Measurements from ENCODE around the gene FBXW2.

FBXW2 gene

DNA sequence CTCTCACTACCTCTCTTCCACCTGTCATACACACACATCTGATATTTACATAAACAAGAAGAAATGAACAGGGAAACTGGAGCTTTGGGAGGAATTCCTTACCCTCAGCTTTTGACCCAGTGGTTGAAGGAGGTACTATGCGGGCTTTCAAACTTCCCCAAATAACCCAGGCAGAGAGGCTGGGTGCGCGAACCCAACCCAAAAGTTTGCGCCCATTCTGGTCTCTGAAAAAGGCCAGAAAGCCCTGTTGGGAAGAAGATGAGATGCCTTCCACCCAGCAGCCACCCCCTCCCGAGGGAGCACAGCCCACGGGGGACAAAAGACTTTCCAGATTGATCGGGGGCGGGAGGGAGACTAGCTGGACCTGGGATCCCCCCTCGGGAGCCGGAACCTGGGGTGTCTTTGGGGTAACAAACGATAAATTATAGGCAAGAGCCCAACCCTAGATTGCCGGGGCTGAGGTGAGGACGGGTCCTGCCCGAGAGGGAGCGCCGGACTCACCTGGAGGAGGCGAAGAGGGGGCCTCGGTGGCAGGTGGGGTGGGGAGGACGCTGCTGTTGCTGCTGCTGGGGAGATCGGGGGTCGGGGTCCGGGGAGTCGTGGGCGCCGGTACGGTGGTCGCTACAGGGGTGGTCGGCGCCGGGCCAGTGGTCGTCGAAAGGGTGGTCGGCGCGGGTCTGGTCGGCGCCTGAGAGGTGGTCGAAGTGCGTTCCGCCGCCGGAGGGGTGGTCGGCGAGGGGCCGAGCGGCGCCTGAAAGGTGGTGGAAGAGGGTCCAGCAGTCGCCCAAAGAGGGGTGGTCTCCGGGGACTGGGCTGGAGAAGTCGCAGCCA lies 79.7 kb downstream of the FBXW2 start:
- no peak for DNase-seq

- no peak for DNase-seq
These were observed 80.6 kb downstream of the FBXW2 start for GRCh38 chr9:120712539-120713031.

DNA sequence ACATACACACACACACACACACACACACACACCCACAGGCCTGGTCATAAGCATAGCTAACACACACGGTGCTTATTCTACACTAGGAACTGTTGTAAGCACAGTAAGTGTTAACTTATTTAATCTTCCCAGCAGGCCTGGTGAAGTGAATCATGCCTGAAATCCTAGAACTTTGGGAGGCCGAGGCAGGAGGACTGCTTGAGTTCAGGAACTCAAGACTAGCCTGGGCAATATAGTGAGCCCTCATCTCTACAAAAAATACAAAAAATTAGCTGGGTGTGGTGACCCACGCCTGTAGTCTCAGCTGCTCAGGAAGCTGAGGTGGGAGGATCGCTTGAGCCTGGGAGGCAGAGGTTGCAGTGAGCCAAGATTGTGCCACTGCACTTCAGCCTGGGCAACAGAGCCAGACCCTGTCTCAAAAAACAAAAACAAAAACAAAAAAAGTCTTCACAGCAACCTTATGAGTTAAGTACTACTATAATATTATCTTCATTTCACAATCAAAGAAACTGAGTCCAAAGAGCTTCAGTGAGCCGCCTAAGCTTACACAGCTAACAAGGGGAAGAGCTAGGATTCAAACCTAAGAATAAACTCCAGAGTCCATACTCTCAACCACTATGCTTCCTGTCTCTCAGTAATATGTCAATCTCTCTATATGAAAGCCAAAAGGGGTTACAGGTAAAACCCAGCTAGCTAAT lies 81.2 kb downstream of the FBXW2 start:
- no peak for DNase-seq

- DNase-seq: no peak
These were observed 81.9 kb downstream of the FBXW2 start for GRCh38 chr9:120711354-120711753.

DNA sequence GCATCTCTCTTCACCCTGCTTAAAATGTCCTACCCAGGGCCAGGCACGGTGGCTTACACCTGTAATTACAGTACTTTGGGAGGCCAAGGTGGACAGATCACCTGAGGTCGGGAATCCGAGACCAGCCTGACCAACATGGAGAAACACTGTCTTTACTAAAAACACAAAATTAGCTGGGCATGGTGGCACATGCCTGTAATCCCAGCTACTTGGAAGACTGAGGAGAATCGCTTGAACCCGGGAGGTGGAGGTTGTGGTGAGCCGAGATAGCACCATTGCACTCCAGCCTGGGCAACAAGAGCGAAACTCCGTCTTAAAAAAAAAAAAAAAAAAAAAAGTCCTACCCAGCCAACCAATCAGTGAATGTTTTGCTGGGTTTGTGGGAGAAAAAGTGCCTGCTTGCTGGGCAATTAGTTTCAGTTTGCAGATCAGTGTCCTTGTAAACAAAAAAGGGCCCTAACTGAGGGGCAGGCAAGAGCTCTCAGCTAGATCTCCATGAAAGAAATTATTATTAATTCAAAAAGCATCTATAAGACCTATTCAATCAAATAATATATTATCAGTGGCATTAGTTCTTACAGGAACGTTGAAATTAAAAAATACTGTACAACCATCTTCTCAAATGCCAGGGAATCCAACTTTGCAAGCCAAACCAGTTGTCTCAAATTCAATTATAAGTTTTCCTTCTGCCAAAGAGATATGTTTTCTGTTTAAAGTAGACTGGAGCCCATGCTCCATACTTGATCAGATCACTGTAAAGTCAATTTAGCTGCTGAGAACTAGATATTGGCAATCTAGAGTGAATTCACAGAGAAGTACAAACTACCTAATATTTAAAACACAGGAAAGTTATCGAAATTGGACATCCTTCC lies 82.9 kb downstream of the FBXW2 start:
- peak in 1 of 2 experiments; percentile 23 for DNase-seq

DNA sequence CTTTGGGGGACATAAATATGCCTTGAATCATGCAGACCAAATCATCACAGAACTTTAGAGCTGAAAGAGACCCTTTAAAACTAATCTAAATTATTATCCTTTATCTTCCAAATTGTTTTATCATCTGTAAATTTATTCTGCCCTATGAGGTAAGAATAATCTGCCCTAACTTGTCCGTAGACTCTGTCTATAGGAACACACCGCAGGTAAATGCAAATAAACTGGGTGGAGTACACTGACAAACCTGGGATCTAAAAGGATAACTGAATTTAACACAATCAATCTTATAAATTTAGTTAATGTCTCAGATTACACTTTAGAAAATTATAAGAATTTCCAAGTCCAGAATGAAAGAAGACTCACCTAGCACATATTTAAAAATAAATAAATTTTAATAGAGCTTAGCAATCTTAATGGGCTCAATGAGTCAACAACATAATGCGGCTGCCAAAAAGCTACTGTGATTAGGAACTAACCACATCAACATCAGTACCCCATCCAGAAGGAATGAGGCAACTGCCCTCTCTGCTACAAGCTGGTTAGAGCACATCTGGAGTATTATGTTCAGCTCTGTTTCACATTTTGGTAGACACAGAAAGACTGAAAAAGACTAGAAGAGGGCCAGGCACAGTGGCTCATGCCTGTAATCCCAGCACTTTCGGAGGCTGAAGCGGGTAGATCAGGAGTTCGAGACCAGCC lies 84.5 kb downstream of the FBXW2 start:
- DNase-seq: no peak

DNA sequence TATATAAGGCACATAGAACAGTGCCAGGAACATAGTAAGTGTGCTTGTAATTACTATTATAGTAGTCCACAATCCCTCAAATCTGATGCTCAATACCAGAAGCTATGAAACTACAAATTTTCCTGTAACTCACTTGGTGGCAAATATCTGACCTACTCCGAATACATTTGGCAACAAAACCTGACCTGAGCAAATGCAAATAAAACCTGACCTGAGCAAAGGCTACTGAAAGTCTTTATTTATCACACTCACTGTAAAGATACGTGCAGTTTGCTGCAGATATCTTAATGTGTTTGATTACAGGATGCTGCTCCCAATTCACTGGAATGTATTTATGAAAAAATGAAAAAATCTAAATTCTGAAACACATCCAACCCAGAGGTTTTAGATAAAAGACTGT lies 86.0 kb downstream of the FBXW2 start:
- DNase-seq: no peak
